GM12872 (cell line): ENCODE measurements around the gene FAM111A.

ENCODE experiments used
- CTCF ChIP-seq: IDR thresholded peaks from 3 replicates; pipeline ENCODE4 v1.5.1; 2011; ENCODE audit warnings: low read depth, mild to moderate bottlenecking, low read length, moderate library complexity; ENCODE audit not compliant: insufficient read depth

The FAM111A gene

DNA sequence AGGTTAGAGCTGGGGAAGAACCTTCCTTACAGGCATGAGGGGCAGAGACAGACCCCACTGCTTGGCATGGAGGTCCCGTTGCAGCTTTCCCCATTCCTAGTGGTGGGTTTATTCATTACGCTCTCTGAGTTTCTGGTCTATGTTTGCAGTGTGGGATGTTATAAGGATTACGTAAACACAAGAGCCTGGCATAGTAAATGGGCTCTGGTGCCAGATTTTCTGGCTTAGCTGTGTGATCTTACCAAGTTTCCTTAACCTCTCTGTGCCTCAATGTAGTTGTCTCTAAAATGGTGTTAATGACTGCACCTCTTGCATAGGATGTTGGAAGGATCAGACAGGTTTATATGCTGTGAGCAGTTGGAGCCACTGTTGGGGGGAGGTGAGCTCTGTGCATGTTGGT, 44.4 kb downstream of the FAM111A start:
- no peak for TF ChIP-seq CTCF

- TF ChIP-seq CTCF, result no peak
Measured at GRCh38 chr11:59187587-59187986, 44.9 kb downstream of the FAM111A start.

GRCh38 chr11:59188954-59189353, 46.3 kb downstream of the FAM111A start:
- no peak for TF ChIP-seq CTCF

DNA sequence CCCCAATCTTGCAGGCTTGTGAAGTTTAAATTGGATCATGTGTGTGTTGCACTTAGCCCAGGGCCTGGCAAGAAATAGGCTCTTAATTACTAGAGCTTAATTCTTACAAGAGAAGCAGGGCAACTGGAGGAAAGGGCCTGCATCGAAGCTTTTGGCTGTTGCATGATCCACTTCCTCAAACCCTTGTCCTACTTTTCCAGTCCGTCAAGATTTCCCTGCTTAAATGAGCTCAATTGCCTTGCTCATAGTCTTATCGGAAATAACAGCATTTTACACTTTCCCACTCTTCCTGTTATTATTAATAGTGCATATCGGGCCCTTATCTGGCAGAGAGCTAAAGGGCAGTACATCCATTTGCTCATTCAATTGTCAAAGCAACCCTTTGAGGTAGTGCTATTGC, 47.3 kb downstream of the FAM111A start:
- TF ChIP-seq CTCF, result no peak

GRCh38 chr11:59191095-59191494, 48.4 kb downstream of the FAM111A start:
- TF ChIP-seq CTCF, result no peak

DNA sequence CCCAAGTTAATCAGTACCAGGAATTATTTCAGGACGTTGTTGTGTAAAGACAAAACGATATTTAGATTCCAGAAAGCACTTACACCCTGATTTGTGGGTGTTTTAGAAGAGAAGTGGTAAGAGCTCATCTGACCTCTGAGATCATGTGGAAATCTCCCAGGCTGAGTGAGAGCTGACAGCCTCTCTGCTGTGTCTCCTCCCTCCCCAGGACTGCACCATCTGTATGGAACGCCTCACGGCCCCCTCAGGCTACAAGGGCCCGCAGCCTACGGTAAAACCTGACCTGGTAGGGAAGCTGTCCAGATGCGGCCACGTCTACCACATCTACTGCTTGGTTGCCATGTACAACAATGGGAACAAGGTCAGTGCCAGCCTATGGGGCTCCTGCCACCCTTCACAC, 49.2 kb downstream of the FAM111A start:
- no peak for TF ChIP-seq CTCF

DNA sequence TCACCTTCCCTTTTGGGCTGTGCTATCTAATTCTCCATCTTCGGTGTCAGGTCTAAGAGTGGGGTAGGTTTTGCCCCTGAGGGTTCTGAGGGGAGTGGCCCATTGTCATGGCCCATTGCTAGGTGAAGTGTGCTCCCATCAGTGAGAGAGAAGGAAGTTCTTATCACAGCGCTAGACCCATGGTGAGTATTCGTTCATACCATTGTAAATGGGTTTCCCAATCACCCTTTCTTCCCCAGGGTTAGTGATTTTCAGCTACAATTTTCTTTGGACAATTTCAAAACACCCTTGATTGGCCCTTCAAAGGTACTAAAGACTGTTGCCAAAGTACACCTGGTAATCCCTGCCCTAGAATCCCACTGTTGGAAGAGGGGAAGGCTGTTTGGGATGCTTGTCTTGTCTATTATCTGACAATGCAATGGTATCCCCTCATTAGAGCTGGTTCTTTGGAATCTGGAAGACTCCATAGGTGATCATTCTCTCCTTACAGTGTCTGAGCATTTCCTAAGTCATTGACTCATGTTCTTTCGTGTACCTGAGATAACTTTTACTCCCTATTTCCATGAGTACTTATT, 49.9 kb downstream of the FAM111A start:
- TF ChIP-seq CTCF, result no peak
